ENCODE results near the gene THSD8. TPM values are rescaled to one million over a fixed set of nuclear protein-coding genes. Genes with fewer than 3 reads are reported as not detected.

The THSD8 gene
- total RNA-seq, 1 donor, result not detected

- peak; percentile 52 for TF ChIP-seq CTCF (IDR thresholded peaks at IDR 0.05; ENCODE audit: insufficient read depth, low read depth, low read length)
- peak overlapping the region; percentile 18 for H3K4me3 ChIP-seq (ENCODE audit: low read depth, low read length)
Measured at GRCh38 chr19:12825254-12826131, 23.6 kb downstream of the THSD8 start.

GRCh38 chr19:12828494-12828893 is 26.6 kb downstream of the THSD8 start:
- no peak overlapping the region for H3K4me3 ChIP-seq (ENCODE audit: low read depth, low read length)
- TF ChIP-seq CTCF (IDR thresholded peaks at IDR 0.05; ENCODE audit: insufficient read depth, low read depth, low read length), result no peak
- DNase-seq (ENCODE audit: low read depth), result peak; percentile 13

More at GRCh38 chr19:12825254-12826131, 23.6 kb downstream of the THSD8 start:
- peak; percentile 33 for DNase-seq (ENCODE audit: low read depth)

- H3K4me3 ChIP-seq (ENCODE audit: low read depth, low read length), result no peak overlapping the region
- no peak for DNase-seq (ENCODE audit: low read depth)
- no peak for TF ChIP-seq CTCF (IDR thresholded peaks at IDR 0.05; ENCODE audit: insufficient read depth, low read depth, low read length)
Measured at GRCh38 chr19:12833418-12833737, 31.5 kb downstream of the THSD8 start.

GRCh38 chr19:12833738-12834565 is 32.1 kb downstream of the THSD8 start:
- TF ChIP-seq CTCF (IDR thresholded peaks at IDR 0.05; ENCODE audit: insufficient read depth, low read depth, low read length), result no peak
- DNase-seq (ENCODE audit: low read depth), result no peak
- peak overlapping the region; percentile 53 for H3K4me3 ChIP-seq (ENCODE audit: low read depth, low read length)

- TF ChIP-seq CTCF (IDR thresholded peaks at IDR 0.05; ENCODE audit: insufficient read depth, low read depth, low read length), result no peak
- no peak for DNase-seq (ENCODE audit: low read depth)
- peak within 1 kb of the TSS; percentile 53 for H3K4me3 ChIP-seq (ENCODE audit: low read depth, low read length)
Measured at GRCh38 chr19:12834566-12834943, 32.7 kb downstream of the THSD8 start, which contains the start of gene RTBDN. Gene RTBDN (minus strand): TSS chr19:12834579. CDS start chr19:12829979, 4,600 bp downstream.

GRCh38 chr19:12834976-12835757 is 33.3 kb downstream of the THSD8 start:
- no peak for TF ChIP-seq CTCF (IDR thresholded peaks at IDR 0.05; ENCODE audit: insufficient read depth, low read depth, low read length)
- DNase-seq (ENCODE audit: low read depth), result no peak
- no peak overlapping the region for H3K4me3 ChIP-seq (ENCODE audit: low read depth, low read length)

Measured in fibroblast of villous mesenchyme (primary cell).